ENCODE data around the gene SLC25A18.

Gene SLC25A18

GRCh38 chr22:17579535-17579981, 16.3 kb downstream of the SLC25A18 start:
- DNase-seq (ENCODE audit: low read depth in 2 of 2): no peak
- H3K4me3 ChIP-seq (replicated peaks in 1 of 2; ENCODE audit: low read depth in 2 of 2, low read length in 2 of 2): no peak overlapping the region
- no peak for TF ChIP-seq CTCF (IDR thresholded peaks at IDR 0.05; ENCODE audit: low read depth, low read length)

GRCh38 chr22:17580441-17581031, 17.2 kb downstream of the SLC25A18 start:
- DNase-seq (ENCODE audit: low read depth in 2 of 2): peak in 1 of 2 donors; percentile 36
- TF ChIP-seq CTCF (IDR thresholded peaks at IDR 0.05; ENCODE audit: low read depth, low read length): no peak
- H3K4me3 ChIP-seq (replicated peaks in 1 of 2; ENCODE audit: low read depth in 2 of 2, low read length in 2 of 2): no peak overlapping the region

- no peak for TF ChIP-seq CTCF (IDR thresholded peaks at IDR 0.05; ENCODE audit: low read depth, low read length)
- no peak overlapping the region for H3K4me3 ChIP-seq (replicated peaks in 1 of 2; ENCODE audit: low read depth in 2 of 2, low read length in 2 of 2)
- DNase-seq (ENCODE audit: low read depth in 2 of 2): no peak
These were observed 17.8 kb downstream of the SLC25A18 start for GRCh38 chr22:17581056-17581455.

- no peak for DNase-seq (ENCODE audit: low read depth in 2 of 2)
- no peak for TF ChIP-seq CTCF (IDR thresholded peaks at IDR 0.05; ENCODE audit: low read depth, low read length)
- no peak overlapping the region for H3K4me3 ChIP-seq (replicated peaks in 1 of 2; ENCODE audit: low read depth in 2 of 2, low read length in 2 of 2)
These were observed 18.3 kb downstream of the SLC25A18 start for GRCh38 chr22:17581631-17582030.

- TF ChIP-seq CTCF (IDR thresholded peaks at IDR 0.05; ENCODE audit: low read depth, low read length): no peak
- H3K4me3 ChIP-seq (replicated peaks in 1 of 2; ENCODE audit: low read depth in 2 of 2, low read length in 2 of 2): no peak overlapping the region
- DNase-seq (ENCODE audit: low read depth in 2 of 2): no peak
These were observed 19.9 kb downstream of the SLC25A18 start for GRCh38 chr22:17583151-17583550.

- H3K4me3 ChIP-seq (replicated peaks in 1 of 2; ENCODE audit: low read depth in 2 of 2, low read length in 2 of 2): no peak overlapping the region
- no peak for DNase-seq (ENCODE audit: low read depth in 2 of 2)
- TF ChIP-seq CTCF (IDR thresholded peaks at IDR 0.05; ENCODE audit: low read depth, low read length): no peak
These were observed 23.6 kb downstream of the SLC25A18 start for GRCh38 chr22:17586831-17587440.
